ENCODE measurements around the gene COL8A1.
"Not testable (repeated sequence)": the region's sequence is repeated elsewhere in the genome, so short reads cannot be mapped to it uniquely, and the experiment has no call there.

COL8A1 gene

GRCh38 chr3:99708207-99708745 lies 69.9 kb downstream of the COL8A1 start:
- DNase-seq (ENCODE audit: low read depth, low spot score): peak; percentile 89

GRCh38 chr3:99709686-99710085 lies 71.3 kb downstream of the COL8A1 start:
- DNase-seq (ENCODE audit: low read depth, low spot score): no peak

- no peak for DNase-seq (ENCODE audit: low read depth, low spot score)
These were observed 71.7 kb downstream of the COL8A1 start for GRCh38 chr3:99710094-99710493.

- DNase-seq (ENCODE audit: low read depth, low spot score): no peak
These were observed 73.0 kb downstream of the COL8A1 start for GRCh38 chr3:99711351-99711750.

GRCh38 chr3:99712291-99712954 lies 74.0 kb downstream of the COL8A1 start:
- DNase-seq (ENCODE audit: low read depth, low spot score): no peak

GRCh38 chr3:99713440-99713839 lies 75.0 kb downstream of the COL8A1 start:
- DNase-seq (ENCODE audit: low read depth, low spot score): no peak

DNA sequence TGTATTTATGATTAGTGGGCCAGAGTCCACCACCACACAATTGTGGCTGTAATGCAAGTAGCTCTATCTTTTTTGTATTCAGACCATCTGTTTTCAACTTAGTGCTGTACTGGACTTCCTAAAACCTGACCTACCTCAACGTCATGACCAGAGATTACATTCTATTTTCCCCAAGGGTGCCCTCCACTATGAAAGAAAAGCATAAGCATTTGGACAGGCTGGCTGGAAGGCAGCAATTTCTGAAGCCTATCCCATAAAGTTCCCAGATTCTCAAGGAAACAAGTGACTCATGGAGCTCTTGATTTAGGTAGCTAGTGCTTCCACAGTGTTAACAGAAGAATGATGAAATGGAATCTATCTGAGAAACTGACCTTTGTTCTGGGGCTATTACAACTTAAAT lies 75.8 kb downstream of the COL8A1 start:
- DNase-seq (ENCODE audit: low read depth, low spot score): no peak

GRCh38 chr3:99714575-99714974 lies 76.2 kb downstream of the COL8A1 start:
- no peak for DNase-seq (ENCODE audit: low read depth, low spot score)

GRCh38 chr3:99716463-99716995 lies 78.1 kb downstream of the COL8A1 start:
- DNase-seq (ENCODE audit: low read depth, low spot score): no peak

DNA sequence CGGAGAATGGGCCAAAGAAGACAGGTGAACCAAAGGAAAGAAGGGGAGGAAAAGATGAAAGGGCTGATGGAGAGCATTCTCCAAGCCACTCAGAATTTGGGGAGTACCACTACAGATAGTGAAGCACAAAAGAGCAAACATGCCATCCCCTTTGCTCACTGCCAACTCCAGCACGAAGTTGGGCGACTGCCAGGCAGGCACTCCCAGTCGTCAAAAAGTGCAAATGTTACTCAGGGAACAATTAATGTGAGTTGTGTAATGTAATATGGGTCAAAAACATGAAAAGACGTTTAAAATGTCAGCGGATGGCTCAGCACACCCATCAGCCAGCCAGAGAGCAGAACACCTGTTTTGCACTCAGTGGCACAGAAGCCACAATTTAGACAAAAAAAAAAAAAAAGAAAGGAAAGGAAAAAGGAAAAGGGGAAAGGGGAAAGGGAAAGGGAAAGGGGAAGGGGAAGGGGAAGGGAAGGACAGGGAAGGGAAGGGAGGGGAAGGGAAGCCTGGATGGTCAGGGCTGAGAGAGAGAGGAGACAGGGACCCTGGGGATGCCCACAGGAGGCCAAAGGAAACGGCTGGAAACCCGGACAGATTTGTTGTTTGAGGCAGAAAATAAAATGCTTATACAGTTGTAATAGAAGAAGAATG lies 82.7 kb downstream of the COL8A1 start:
- peak; percentile 67 for DNase-seq (ENCODE audit: low read depth, low spot score)

DNA sequence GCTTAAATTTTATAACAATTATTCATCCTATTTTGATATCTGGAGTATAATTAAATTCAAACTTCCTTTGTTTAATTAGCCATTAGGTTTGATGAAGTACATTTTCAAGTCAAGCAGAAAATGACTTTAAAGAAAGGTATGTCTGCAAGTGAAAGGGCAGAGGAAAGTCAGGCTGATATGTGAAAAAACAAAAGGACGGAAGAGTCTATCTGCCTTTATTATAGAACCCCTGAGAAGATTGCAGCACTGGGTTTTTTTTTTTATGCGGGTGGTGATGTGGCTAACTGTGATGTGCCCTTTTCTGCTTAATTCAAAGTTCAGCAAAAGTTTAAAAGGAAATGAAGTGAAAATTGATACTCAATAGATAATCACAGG lies 83.2 kb downstream of the COL8A1 start:
- no peak for DNase-seq (ENCODE audit: low read depth, low spot score)

DNA sequence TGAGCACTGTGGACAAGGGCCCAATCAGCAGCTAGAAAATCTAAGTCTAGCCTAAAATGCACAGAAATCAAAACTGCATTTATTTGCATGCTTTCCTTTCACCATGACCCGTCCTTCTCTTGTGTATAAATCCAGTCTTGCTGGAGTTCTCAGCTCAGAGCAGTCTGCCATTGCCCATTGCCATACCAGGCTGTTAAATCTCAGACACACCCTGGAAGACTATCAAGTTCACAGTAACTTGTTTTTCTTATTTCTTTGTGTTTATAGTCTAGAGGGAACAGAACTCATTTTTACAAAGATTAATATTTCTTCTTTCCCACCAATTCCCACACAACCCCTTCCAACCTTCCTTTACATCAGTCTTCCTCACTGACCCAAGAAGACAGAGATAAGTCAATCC lies 85.9 kb downstream of the COL8A1 start:
- DNase-seq (ENCODE audit: low read depth, low spot score): no peak

- DNase-seq (ENCODE audit: low read depth, low spot score): no peak
These were observed 92.5 kb downstream of the COL8A1 start for GRCh38 chr3:99730870-99731269.

GRCh38 chr3:99731499-99731898 lies 93.1 kb downstream of the COL8A1 start:
- DNase-seq (ENCODE audit: low read depth, low spot score): no peak

GRCh38 chr3:99740371-99740770 lies 102.0 kb downstream of the COL8A1 start:
- not testable (repeated sequence) for DNase-seq (ENCODE audit: low read depth, low spot score)

DNA sequence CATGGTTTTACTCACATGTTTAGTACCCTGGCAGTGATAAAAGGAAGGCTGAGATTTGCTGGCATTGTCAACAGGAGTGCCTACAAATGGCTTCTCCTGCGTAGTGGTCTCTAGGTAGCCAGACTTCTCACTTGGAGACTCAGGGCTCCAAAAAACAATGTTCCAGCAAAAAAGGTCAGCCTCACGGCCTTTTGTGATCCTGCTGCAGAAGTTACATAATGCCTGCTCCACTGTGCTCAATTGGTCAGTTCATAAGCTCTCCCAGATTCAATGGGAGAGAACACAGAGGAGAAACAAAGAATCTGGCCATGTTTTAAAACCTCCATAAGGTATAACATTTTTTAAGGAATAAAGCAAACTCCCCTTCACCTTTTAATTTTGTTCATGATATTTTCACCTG lies 103.2 kb downstream of the COL8A1 start:
- no peak for DNase-seq (ENCODE audit: low read depth, low spot score)

GRCh38 chr3:99747915-99748314 lies 109.5 kb downstream of the COL8A1 start:
- peak; percentile 74 for DNase-seq (ENCODE audit: low read depth, low spot score)

DNA sequence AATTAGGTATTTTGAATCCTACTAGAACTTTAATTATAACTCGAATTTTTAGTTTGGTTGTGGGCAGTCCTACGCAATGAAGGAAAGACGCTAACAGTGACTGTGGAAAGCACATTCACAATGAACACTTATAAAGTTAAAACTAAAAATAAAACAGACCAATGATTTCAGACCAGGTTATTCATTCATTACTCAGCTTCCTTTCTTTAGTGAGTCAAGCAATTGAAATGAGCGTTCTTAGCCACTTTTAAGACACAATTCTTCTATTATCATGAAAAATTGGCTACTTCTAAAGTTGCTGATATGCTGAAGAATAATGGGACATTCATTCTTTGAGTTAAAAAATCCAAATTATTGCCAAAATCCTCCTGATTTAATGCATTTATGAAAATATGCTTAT lies 113.3 kb downstream of the COL8A1 start:
- DNase-seq (ENCODE audit: low read depth, low spot score): peak; percentile 64

GRCh38 chr3:99753268-99753975 lies 115.0 kb downstream of the COL8A1 start:
- peak; percentile 88 for DNase-seq (ENCODE audit: low read depth, low spot score)

GRCh38 chr3:99755831-99756230 lies 117.4 kb downstream of the COL8A1 start:
- DNase-seq (ENCODE audit: low read depth, low spot score): peak; percentile 44

DNA sequence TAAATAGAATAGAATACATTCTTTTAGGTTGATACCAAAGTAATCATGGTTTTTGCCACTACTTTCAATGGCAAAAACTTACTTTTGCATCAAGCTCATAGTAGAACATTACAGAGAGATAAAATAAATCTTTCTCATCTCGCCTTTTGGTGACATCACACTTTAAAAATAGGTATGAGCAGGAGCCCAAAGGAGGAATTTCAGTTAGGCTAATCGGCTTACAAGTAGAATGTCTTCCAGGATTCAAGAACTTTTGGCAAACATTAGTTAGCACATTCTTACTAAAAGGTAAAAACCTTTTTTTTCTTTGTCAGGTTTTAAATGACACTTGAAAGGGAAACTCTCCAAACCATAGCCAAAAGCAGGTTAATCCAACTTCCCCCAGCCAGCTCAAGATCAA lies 119.6 kb downstream of the COL8A1 start:
- DNase-seq (ENCODE audit: low read depth, low spot score): no peak

GRCh38 chr3:99758502-99759177 lies 120.2 kb downstream of the COL8A1 start:
- no peak for DNase-seq (ENCODE audit: low read depth, low spot score)
